Heart left ventricle (tissue), 13 donors: ENCODE data around the gene CNIH3.

ENCODE experiments used
- CTCF ChIP-seq, 12 donors: fragments of 200-600 bp; sonication (generic) in 4 of 12; IDR thresholded peaks; one replicate each; pipeline versions ENCODE4 v1.5.0 to v1.8.0; 2018 to 2022; ENCODE audit warnings: antibody characterized with exemption in 12 of 12, mild to moderate bottlenecking in 5 of 12
- POLR2A ChIP-seq, 2 donors: fragments of 450-650 bp; IDR thresholded peaks; one replicate each; pipeline ENCODE4 v1.6.1; 2017; ENCODE audit warnings: antibody characterized with exemption in 2 of 2, mild to moderate bottlenecking in 2 of 2, moderate library complexity in 2 of 2
- donor health status: ischemic (EF 13 %, LVEDD 7.1; RV severe dilation, severe dysfunction).
- donor health status: DM: no; HTN: yes; CAD: no.
- donor health status: DM: no; HTN: no; CAD: no.
- donor health status: ischemic (EF 25% LVEDD 6.9; RV normal size, moderate dysfunction).
- donor health status: ischemic (EF 25% LVEDD 5.7; RV mildly dilated, moderate dysfunction).
- donor health status: ischemic (EF 35%, LVEDD 5.7; RV mildly dilated, moderate dysfunction).
- donor health status: nonischemic (EF 11% LVEDD 7.7; RV severe dilation, severe dysfunction).
- donor health status: DM: yes; HTN: yes; CAD: no.
- donor health status: PGD.
- donor health status: ischemic (EF 29% LVEDD 5.4; RV normal size, mild dysfunction).
- donor health status: nonischemic (EF 23%, LVEDD 6.1; RV moderate dilation, normal function).

- TF ChIP-seq CTCF (IDR thresholded peaks at IDR 0.05) (no peak), POLR2A (IDR thresholded peaks at IDR 0.05) (no peak)
These were observed 165.7 kb downstream of the CNIH3 start for GRCh38 chr1:224781800-224782199.
